ENCODE data around the gene TMEM132A. TPM values are rescaled to one million over a fixed set of nuclear protein-coding genes. Genes with fewer than 3 reads are reported as not detected.

The TMEM132A gene
- total RNA-seq, 1 experiment from 2014 or later, result 95.5 TPM

DNA sequence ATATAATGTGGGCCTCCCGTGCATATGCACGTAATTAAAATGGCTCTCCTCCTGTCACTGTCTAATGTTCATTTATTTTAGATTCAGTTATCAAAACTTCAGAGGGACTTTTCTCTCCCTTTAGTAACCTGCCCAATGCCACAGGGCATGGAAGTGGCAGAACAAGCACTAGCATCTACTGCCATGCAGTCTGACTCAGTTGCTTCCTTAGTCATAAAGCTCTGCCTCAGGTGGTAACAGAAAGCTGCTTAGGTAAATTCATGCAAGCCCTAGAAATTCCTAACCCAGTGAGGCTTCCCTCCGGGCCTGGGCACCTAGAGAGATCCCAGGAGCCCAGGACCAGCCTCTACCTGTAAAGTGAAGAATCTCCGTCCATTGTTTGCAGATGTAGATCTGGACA is 26.8 kb upstream of the TMEM132A start:
- no peak overlapping the region for H2BK120ac ChIP-seq (ENCODE audit: low read depth, low read length, poor library complexity, severe bottlenecking)
- no peak overlapping the region for H4K5ac ChIP-seq (ENCODE audit: insufficient read length, low read depth, low read length)
- H3K79me2 ChIP-seq (ENCODE audit: insufficient read depth, low read length), result no peaks in the 10 kb centered on the region
- Mint-ChIP-seq H3K4me1 (no peaks in the 10 kb centered on the region), H3K9me3 (no peaks in the 10 kb centered on the region), H3K36me3 (ENCODE audit: insufficient read depth in 1 of 3, low read depth in 3 of 3) (peaks cover 45 to 96% (median 68%) of the 10 kb centered on the region in 3 experiments; a peak in 6 of 7 replicates), H3K27me3 (ENCODE audit: low read depth) (no peaks in the 10 kb centered on the region), H3K27ac (no peak overlapping the region), H3K4me3 (no peak overlapping the region)
- no peak overlapping the region for H3K4me2 ChIP-seq (ENCODE audit: insufficient read depth, insufficient read length, low read length)
- H3K23ac ChIP-seq (ENCODE audit: insufficient read length, low read depth, low read length), result no peak overlapping the region
- H3K27ac ChIP-seq (ENCODE audit: insufficient read length, low read depth, low read length), result no peak overlapping the region
- H3K56ac ChIP-seq (ENCODE audit: insufficient read length, low read depth, low read length), result no peak overlapping the region
- no peak overlapping the region for H2BK20ac ChIP-seq (ENCODE audit: low read depth, low read length, poor library complexity, severe bottlenecking)
- H3K27me3 ChIP-seq (ENCODE audit: insufficient read depth, low read length), result no peaks in the 10 kb centered on the region
- H2BK12ac ChIP-seq (ENCODE audit: insufficient read length, low read depth, low read length), result no peak overlapping the region
- no peak overlapping the region for H3T11ph ChIP-seq (ENCODE audit: low read length)
- no peak for DNase-seq
- H3K9ac ChIP-seq (ENCODE audit: extremely low read depth, insufficient read length, low read length), result no peak overlapping the region
- no peak overlapping the region for H4K8ac ChIP-seq (replicated peaks; ENCODE audit: insufficient read length, low read depth, low read length)
- WGBS (ENCODE audit: extremely low coverage, insufficient read length, low lambda C conversion rate), result no CpG with 5 or more reads among the region's 4 CpGs
- no peaks in the 10 kb centered on the region for H3K4me1 ChIP-seq (ENCODE audit: insufficient read depth, low read length)
- no peaks in the 10 kb centered on the region for H3K79me1 ChIP-seq (ENCODE audit: insufficient read depth, low read depth, low read length, poor library complexity, severe bottlenecking)
- no peaks in the 10 kb centered on the region for H3K9me3 ChIP-seq (ENCODE audit: control insufficient read depth, low read depth, low read length)
- no peaks in the 10 kb centered on the region for H3K23me2 ChIP-seq (ENCODE audit: insufficient read length, low read depth, low read length, poor library complexity, severe bottlenecking)
- no peak overlapping the region for H3K18ac ChIP-seq (ENCODE audit: insufficient read length, low read depth, low read length)
- H2AFZ ChIP-seq (ENCODE audit: low read length), result no peak overlapping the region
- TF ChIP-seq, protein P1, sequence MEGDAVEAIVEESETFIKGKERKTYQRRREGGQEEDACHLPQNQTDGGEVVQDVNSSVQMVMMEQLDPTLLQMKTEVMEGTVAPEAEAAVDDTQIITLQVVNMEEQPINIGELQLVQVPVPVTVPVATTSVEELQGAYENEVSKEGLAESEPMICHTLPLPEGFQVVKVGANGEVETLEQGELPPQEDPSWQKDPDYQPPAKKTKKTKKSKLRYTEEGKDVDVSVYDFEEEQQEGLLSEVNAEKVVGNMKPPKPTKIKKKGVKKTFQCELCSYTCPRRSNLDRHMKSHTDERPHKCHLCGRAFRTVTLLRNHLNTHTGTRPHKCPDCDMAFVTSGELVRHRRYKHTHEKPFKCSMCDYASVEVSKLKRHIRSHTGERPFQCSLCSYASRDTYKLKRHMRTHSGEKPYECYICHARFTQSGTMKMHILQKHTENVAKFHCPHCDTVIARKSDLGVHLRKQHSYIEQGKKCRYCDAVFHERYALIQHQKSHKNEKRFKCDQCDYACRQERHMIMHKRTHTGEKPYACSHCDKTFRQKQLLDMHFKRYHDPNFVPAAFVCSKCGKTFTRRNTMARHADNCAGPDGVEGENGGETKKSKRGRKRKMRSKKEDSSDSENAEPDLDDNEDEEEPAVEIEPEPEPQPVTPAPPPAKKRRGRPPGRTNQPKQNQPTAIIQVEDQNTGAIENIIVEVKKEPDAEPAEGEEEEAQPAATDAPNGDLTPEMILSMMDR (conservative IDR thresholded peaks at IDR 0.05), result no peak
- no peak overlapping the region for H4K91ac ChIP-seq (ENCODE audit: insufficient read length, low read depth, low read length)
- H2BK5ac ChIP-seq (ENCODE audit: insufficient read length, low read length), result no peak overlapping the region
- no peak overlapping the region for H3K4ac ChIP-seq (ENCODE audit: low read depth, low read length)
- H2BK15ac ChIP-seq (ENCODE audit: low read depth, low read length), result no peak overlapping the region
- peaks cover 2% of the 10 kb centered on the region for H4K20me1 ChIP-seq (ENCODE audit: control insufficient read depth, insufficient read depth, insufficient read length)
- H3K14ac ChIP-seq (ENCODE audit: insufficient read depth, low read length), result no peak overlapping the region
- H2AK5ac ChIP-seq (ENCODE audit: insufficient read length, low read length), result no peak overlapping the region
